Stimulated activated CD4-positive, alpha-beta T cell treated with anti-CD3 and anti-CD28 coated beads, Interleukin-2, amount 100 ng/mL, for 48 hours (primary cell): ENCODE results near the gene SLC31A1.
"Not testable (repeated sequence)": the region's sequence is repeated elsewhere in the genome, so short reads cannot be mapped to it uniquely, and the experiment has no call there.

Source experiments
- DNase-seq, 2 donors: peaks; one replicate each; pipeline ENCODE4 v3.0.0-alpha.2; 2020

Gene SLC31A1

GRCh38 chr9:113267911-113268566, 46.7 kb downstream of the SLC31A1 start:
- DNase-seq: no peak

- DNase-seq: no peak
Observed at GRCh38 chr9:113269355-113269754, 48.0 kb downstream of the SLC31A1 start.

GRCh38 chr9:113269871-113270270, 48.5 kb downstream of the SLC31A1 start:
- no peak for DNase-seq

GRCh38 chr9:113274474-113275156, 53.3 kb downstream of the SLC31A1 start:
- DNase-seq: peak; percentile 12 to 39

- peak; percentile 91 to 95 for DNase-seq
Observed at GRCh38 chr9:113275157-113276131, 54.1 kb downstream of the SLC31A1 start, which contains the start of the genes CDC26 and PRPF4. TSS of gene CDC26 (minus strand) at chr9:113275572. CDS start at chr9:113272507, 3,065 bp downstream. TSS of gene PRPF4 (plus strand) at chr9:113275658. CDS start at chr9:113275744, 86 bp downstream.

GRCh38 chr9:113278840-113279239, 57.5 kb downstream of the SLC31A1 start:
- DNase-seq: no peak

GRCh38 chr9:113281356-113281755, 60.0 kb downstream of the SLC31A1 start:
- DNase-seq: no peak

GRCh38 chr9:113289091-113289490, 67.7 kb downstream of the SLC31A1 start:
- DNase-seq: no peak

GRCh38 chr9:113290052-113290607, 68.8 kb downstream of the SLC31A1 start:
- no peak for DNase-seq

- DNase-seq: no peak
Observed at GRCh38 chr9:113293285-113293878, 72.0 kb downstream of the SLC31A1 start.

- not testable (repeated sequence) for DNase-seq
Observed at GRCh38 chr9:113296247-113296646, 74.9 kb downstream of the SLC31A1 start.

GRCh38 chr9:113296796-113297558, 75.6 kb downstream of the SLC31A1 start:
- DNase-seq: no peak

GRCh38 chr9:113298311-113298710, 77.0 kb downstream of the SLC31A1 start:
- DNase-seq: no peak

- no peak for DNase-seq
Observed at GRCh38 chr9:113298924-113299770, 77.8 kb downstream of the SLC31A1 start.

- no peak for DNase-seq
Observed at GRCh38 chr9:113299800-113300292, 78.5 kb downstream of the SLC31A1 start.

- DNase-seq: no peak
Observed at GRCh38 chr9:113301548-113301947, 80.2 kb downstream of the SLC31A1 start.

GRCh38 chr9:113302792-113303418, 81.6 kb downstream of the SLC31A1 start, which contains the start of gene RNF183:
TSS of gene RNF183 (minus strand) at chr9:113303376. CDS start at chr9:113298184, 5,192 bp downstream.
- DNase-seq: no peak

GRCh38 chr9:113306566-113306965, 85.2 kb downstream of the SLC31A1 start:
- no peak for DNase-seq

GRCh38 chr9:113307396-113307975, 86.1 kb downstream of the SLC31A1 start:
- no peak for DNase-seq
